Measurements from ENCODE around the gene AUTS2. TPM values are rescaled to one million over a fixed set of nuclear protein-coding genes. Genes with fewer than 3 reads are reported as not detected.

Gene AUTS2
- polyA plus RNA-seq, 3 donors, result 0.08 to 0.35 TPM; not detected in 1

GRCh38 chr7:70505886-70506285 lies 907.6 kb downstream of the AUTS2 start:
- no peak for TF ChIP-seq CTCF (IDR thresholded peaks at IDR 0.05)
- Mint-ChIP-seq H3K9me3 (peaks cover 0 to 3% (median 0%) of the 10 kb centered on the region in 7 donors), H3K27ac (no peak overlapping the region), H3K36me3 (no peaks in the 10 kb centered on the region), H3K4me3 (no peak overlapping the region), H3K27me3 (ENCODE audit: low read depth in 3 of 3) (no peaks in the 10 kb centered on the region), H3K4me1 (no peaks in the 10 kb centered on the region)
- Histone ChIP-seq H3K27me3 (ENCODE audit: control insufficient read depth in 2 of 2, insufficient read depth in 2 of 2, low read length in 2 of 2) (no peaks in the 10 kb centered on the region), H2AFZ (ENCODE audit: insufficient read depth, low read depth, low read length, poor library complexity, severe bottlenecking) (no peak overlapping the region), H3K9me3 (replicated peaks in 1 of 2; ENCODE audit: control insufficient read depth in 1 of 2, insufficient read depth in 1 of 2, low read length in 2 of 2) (no peaks in the 10 kb centered on the region), H3K36me3 (replicated peaks in 1 of 2; ENCODE audit: control insufficient read depth in 1 of 2, insufficient read depth in 2 of 2, low read length in 2 of 2) (no peaks in the 10 kb centered on the region), H3K4me3 (replicated peaks in 1 of 3; ENCODE audit: low read depth in 2 of 3, low read length in 3 of 3) (no peak overlapping the region), H3K4me1 (ENCODE audit: control insufficient read depth in 1 of 2, insufficient read depth in 2 of 2, low read length in 2 of 2) (no peaks in the 10 kb centered on the region), H3K27ac (ENCODE audit: low read depth in 1 of 2, low read length in 2 of 2) (no peak overlapping the region), H3K9ac (ENCODE audit: insufficient read depth, low read length, poor library complexity, severe bottlenecking) (no peak overlapping the region), H3K4me2 (replicated peaks; ENCODE audit: extremely low read depth, low read length, poor library complexity, severe bottlenecking) (no peak overlapping the region), H4K20me1 (ENCODE audit: insufficient read depth, low read length) (no peaks in the 10 kb centered on the region), H3K79me2 (ENCODE audit: insufficient read depth, low read length) (no peaks in the 10 kb centered on the region)
- intact Hi-C loops (cut with micrococcal nuclease), result no loop called here
- no peak for DNase-seq
- 94% methylated on average over 7 of the region's 9 CpGs for WGBS (ENCODE audit: insufficient coverage)

- H3K27me3 Mint-ChIP-seq (ENCODE audit: low read depth in 3 of 3), result no peaks in the 10 kb centered on the region
- no peak overlapping the region for H3K27ac Mint-ChIP-seq
- Histone ChIP-seq H3K4me1 (ENCODE audit: control insufficient read depth in 1 of 2, insufficient read depth in 2 of 2, low read length in 2 of 2) (no peaks in the 10 kb centered on the region), H3K9me3 (replicated peaks in 1 of 2; ENCODE audit: control insufficient read depth in 1 of 2, insufficient read depth in 1 of 2, low read length in 2 of 2) (no peaks in the 10 kb centered on the region), H3K27me3 (ENCODE audit: control insufficient read depth in 2 of 2, insufficient read depth in 2 of 2, low read length in 2 of 2) (no peaks in the 10 kb centered on the region), H3K4me2 (replicated peaks; ENCODE audit: extremely low read depth, low read length, poor library complexity, severe bottlenecking) (no peak overlapping the region), H3K79me2 (ENCODE audit: insufficient read depth, low read length) (no peaks in the 10 kb centered on the region), H2AFZ (ENCODE audit: insufficient read depth, low read depth, low read length, poor library complexity, severe bottlenecking) (no peak overlapping the region), H3K9ac (ENCODE audit: insufficient read depth, low read length, poor library complexity, severe bottlenecking) (no peak overlapping the region), H3K36me3 (replicated peaks in 1 of 2; ENCODE audit: control insufficient read depth in 1 of 2, insufficient read depth in 2 of 2, low read length in 2 of 2) (no peaks in the 10 kb centered on the region), H3K4me3 (replicated peaks in 1 of 3; ENCODE audit: low read depth in 2 of 3, low read length in 3 of 3) (no peak overlapping the region), H3K27ac (ENCODE audit: low read depth in 1 of 2, low read length in 2 of 2) (no peak overlapping the region), H4K20me1 (ENCODE audit: insufficient read depth, low read length) (no peaks in the 10 kb centered on the region)
- DNase-seq, result no peak
- no CpG with 5 or more reads among the region's 7 CpGs for WGBS (ENCODE audit: insufficient coverage)
- peaks cover 0 to 3% (median 0%) of the 10 kb centered on the region in 7 donors for H3K9me3 Mint-ChIP-seq
- no peak for TF ChIP-seq CTCF (IDR thresholded peaks at IDR 0.05)
- intact Hi-C loops (cut with micrococcal nuclease), result no loop called here
- no peaks in the 10 kb centered on the region for H3K36me3 Mint-ChIP-seq
- H3K4me1 Mint-ChIP-seq, result no peaks in the 10 kb centered on the region
- no peak overlapping the region for H3K4me3 Mint-ChIP-seq
These were observed 908.2 kb downstream of the AUTS2 start for GRCh38 chr7:70506434-70506833.

All from CD14-positive monocyte (primary cell).